Kidney (tissue), 14 donors: ENCODE results near the gene DBP. TPM values are rescaled to one million over a fixed set of nuclear protein-coding genes. Genes with fewer than 3 reads are reported as not detected.

Experiments used
- DNase-seq, 5 donors: peaks; one replicate each; pipeline ENCODE4 v3.0.0-alpha.2; 2013 to 2020
- FAIRE-seq: peaks from 2 replicates; lab custom pipeline; 2012; peaks lifted over from hg19 to GRCh38; lab: Jason Lieb, UNC
- H3K27ac ChIP-seq, 2 donors: one replicate each; pipeline ENCODE4 v1.7.0; 2013; ENCODE audit warnings: low read depth in 2 of 2, low read length in 2 of 2, inconsistent platforms in 1 of 2
- H3K27me3 ChIP-seq: one replicate; pipeline ENCODE4 v1.7.1; 2013; ENCODE audit warnings: low read length, inconsistent platforms; ENCODE audit not compliant: control insufficient read depth, insufficient read depth
- H3K36me3 ChIP-seq, 3 donors: one replicate each; pipeline versions ENCODE4 v1.7.0 to v1.7.1; 2013; ENCODE audit warnings: low read length in 3 of 3, control low read depth in 1 of 3, inconsistent platforms in 1 of 3; ENCODE audit not compliant: insufficient read depth in 3 of 3, control insufficient read depth in 2 of 3
- H3K4me1 ChIP-seq, 3 donors: one replicate each; pipeline versions ENCODE4 v1.7.0 to v1.7.1; 2013; ENCODE audit warnings: low read length in 3 of 3, inconsistent platforms in 1 of 3, low read depth in 1 of 3; ENCODE audit not compliant: control insufficient read depth in 2 of 3, insufficient read depth in 2 of 3
- H3K4me3 ChIP-seq, 3 donors: one replicate each; pipeline versions ENCODE4 v1.7.0 to v1.8.1; 2013; ENCODE audit warnings: low read length in 3 of 3, control low read depth in 1 of 3, inconsistent platforms in 1 of 3
- H3K9ac ChIP-seq, 3 donors: one replicate each; pipeline versions ENCODE4 v1.7.0 to v1.7.1; 2013; ENCODE audit warnings: low read length in 3 of 3, control low read depth in 1 of 3, inconsistent platforms in 1 of 3
- H3K9me3 ChIP-seq, 3 donors: one replicate each; pipeline versions ENCODE4 v1.7.0 to v1.7.1; 2013; ENCODE audit warnings: low read length in 3 of 3, control low read depth in 1 of 3, inconsistent platforms in 1 of 3; ENCODE audit not compliant: control insufficient read depth in 2 of 3, insufficient read depth in 1 of 3
- intact Hi-C: fragments of 100-400 bp; cut with DNase I; formaldehyde crosslinking; loops from one replicate; pipeline ENCODE4 v1.11.1; 2022
- polyA plus RNA-seq: library from polyadenylated mRNA; stranded (reverse); fragments of 350-450 nt; fragmentation: Illumina TruSeq; extraction: RNeasy Lipid Tissue Mini Kit (QIAGEN cat#74804); gene quantifications from one replicate; pipeline ENCODE4 v1.2.3, GENCODE V29; 2014; ENCODE audit warnings: low read depth, low replicate concordance; ENCODE audit not compliant: insufficient read depth
- total RNA-seq: library from RNA; stranded (reverse); fragmentation: NEBNext Ultra II Directional; extraction: Animal tissue kit (Norgen Biotek cat#: 25700); gene quantifications from one replicate; pipeline ENCODE4 v1.2.1, GENCODE V29; 2021
- TF ChIP-seq, protein P1 (sequence below): IDR thresholded peaks from 3 replicates; pipeline ENCODE4 v1.5.1; 2012; ENCODE audit warnings: mild to moderate bottlenecking, moderate library complexity, borderline replicate concordance; ENCODE audit not compliant: insufficient read depth; ENCODE audit errors: extremely low read depth
- donor health status: control.
- donor health status: control.
- donor health status: control.
- donor health status: control.
- donor health status: control.
- donor health status: DM: yes; HTN: yes; CAD: no.
- donor health status: Normal renal cell carcinoma (clear cell type).

The DBP gene
- total and polyA plus RNA-seq, 2 donors from 2014 or later = 14.5 to 20.4 TPM

- intact Hi-C loops = no loop called here
- FAIRE-seq (no peak), DNase-seq (no peak)
- H3K27me3 ChIP-seq = no peaks in the 10 kb centered on the region
- H3K9me3 ChIP-seq = no peaks in the 10 kb centered on the region
- no peak overlapping the region for H3K4me3 ChIP-seq
- TF ChIP-seq, protein P1, sequence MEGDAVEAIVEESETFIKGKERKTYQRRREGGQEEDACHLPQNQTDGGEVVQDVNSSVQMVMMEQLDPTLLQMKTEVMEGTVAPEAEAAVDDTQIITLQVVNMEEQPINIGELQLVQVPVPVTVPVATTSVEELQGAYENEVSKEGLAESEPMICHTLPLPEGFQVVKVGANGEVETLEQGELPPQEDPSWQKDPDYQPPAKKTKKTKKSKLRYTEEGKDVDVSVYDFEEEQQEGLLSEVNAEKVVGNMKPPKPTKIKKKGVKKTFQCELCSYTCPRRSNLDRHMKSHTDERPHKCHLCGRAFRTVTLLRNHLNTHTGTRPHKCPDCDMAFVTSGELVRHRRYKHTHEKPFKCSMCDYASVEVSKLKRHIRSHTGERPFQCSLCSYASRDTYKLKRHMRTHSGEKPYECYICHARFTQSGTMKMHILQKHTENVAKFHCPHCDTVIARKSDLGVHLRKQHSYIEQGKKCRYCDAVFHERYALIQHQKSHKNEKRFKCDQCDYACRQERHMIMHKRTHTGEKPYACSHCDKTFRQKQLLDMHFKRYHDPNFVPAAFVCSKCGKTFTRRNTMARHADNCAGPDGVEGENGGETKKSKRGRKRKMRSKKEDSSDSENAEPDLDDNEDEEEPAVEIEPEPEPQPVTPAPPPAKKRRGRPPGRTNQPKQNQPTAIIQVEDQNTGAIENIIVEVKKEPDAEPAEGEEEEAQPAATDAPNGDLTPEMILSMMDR = no peak
- H3K36me3 ChIP-seq = no peaks in the 10 kb centered on the region
- H3K9ac ChIP-seq = no peak overlapping the region
- no peaks in the 10 kb centered on the region for H3K4me1 ChIP-seq
- H3K27ac ChIP-seq = no peak overlapping the region
Measured at GRCh38 chr19:48668332-48668731, 31.2 kb upstream of the DBP start.

- FAIRE-seq (no peak), DNase-seq (no peak)
- H3K9ac ChIP-seq = no peak overlapping the region
- no peaks in the 10 kb centered on the region for H3K27me3 ChIP-seq
- no peak overlapping the region for H3K27ac ChIP-seq
- peaks cover 0 to 1% (median 0%) of the 10 kb centered on the region in 3 donors for H3K4me1 ChIP-seq
- intact Hi-C loops = no loop called here
- no peaks in the 10 kb centered on the region for H3K36me3 ChIP-seq
- H3K4me3 ChIP-seq = no peak overlapping the region
- H3K9me3 ChIP-seq = no peaks in the 10 kb centered on the region
- TF ChIP-seq, protein P1 = no peak
Measured at GRCh38 chr19:48665786-48666185, 28.6 kb upstream of the DBP start.

DNA sequence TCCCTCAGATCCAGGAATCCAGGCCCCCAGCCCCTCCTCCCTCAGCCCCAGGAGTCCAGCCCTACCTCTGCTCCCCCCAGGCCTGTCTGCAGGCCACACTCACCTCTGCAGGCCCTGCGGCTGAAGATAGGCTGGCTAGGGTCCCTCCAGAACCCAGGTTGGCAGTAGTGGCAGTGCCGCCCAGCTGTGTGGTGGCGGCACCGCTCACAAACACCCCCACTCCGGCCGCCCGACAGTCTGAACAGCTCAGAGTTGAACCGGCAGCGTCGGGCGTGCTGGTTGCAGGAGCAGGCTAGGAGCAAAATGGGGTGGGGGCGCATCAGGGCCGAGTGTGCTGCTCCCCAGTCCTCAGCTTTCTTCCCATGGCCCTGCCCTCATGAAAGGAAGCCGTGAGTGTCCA is 27.3 kb upstream of the DBP start:
- Histone ChIP-seq H3K4me1 (peaks cover 0 to 3% (median 0%) of the 10 kb centered on the region in 3 donors), H3K9me3 (no peaks in the 10 kb centered on the region), H3K9ac (no peak overlapping the region), H3K36me3 (no peaks in the 10 kb centered on the region), H3K27me3 (no peaks in the 10 kb centered on the region), H3K4me3 (no peak overlapping the region), H3K27ac (no peak overlapping the region)
- intact Hi-C loops = no loop called here
- TF ChIP-seq, protein P1 = no peak
- DNase-seq (no peak), FAIRE-seq (no peak)

DNA sequence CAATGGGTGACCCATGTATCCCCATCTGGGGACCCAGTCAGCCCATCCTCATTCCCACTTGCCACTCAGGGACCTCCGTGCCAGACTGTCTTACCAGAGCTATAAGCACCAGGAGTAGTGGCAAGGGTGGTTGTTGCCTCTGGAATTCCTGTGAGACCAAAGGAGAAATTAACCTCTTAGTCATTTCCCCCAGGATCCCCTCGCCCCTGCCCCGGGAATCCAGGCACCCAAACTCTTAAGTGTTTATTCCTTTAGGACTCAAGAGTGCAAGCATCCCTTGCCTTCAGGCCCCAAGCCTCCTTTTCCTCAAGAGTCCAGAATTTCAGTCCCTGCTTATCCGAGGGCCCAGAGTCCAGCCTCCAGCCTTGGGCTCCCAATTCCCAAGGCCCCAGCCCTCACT is 26.5 kb upstream of the DBP start:
- peaks cover 0 to 3% (median 0%) of the 10 kb centered on the region in 3 donors for H3K4me1 ChIP-seq
- no peaks in the 10 kb centered on the region for H3K9me3 ChIP-seq
- H3K36me3 ChIP-seq = no peaks in the 10 kb centered on the region
- H3K27ac ChIP-seq = no peak overlapping the region
- intact Hi-C loops = no loop called here
- DNase-seq (no peak), FAIRE-seq (no peak)
- TF ChIP-seq, protein P1 = no peak
- H3K27me3 ChIP-seq = no peaks in the 10 kb centered on the region
- H3K4me3 ChIP-seq = no peak overlapping the region
- H3K9ac ChIP-seq = no peak overlapping the region
